Measurements from ENCODE around the gene LITAF.
"Not testable (repeated sequence)": the region's sequence is repeated elsewhere in the genome, so short reads cannot be mapped to it uniquely, and the experiment has no call there.

The LITAF gene

GRCh38 chr16:11597235-11598095 lies 10.7 kb upstream of the LITAF start:
- peak; percentile 16 for DNase-seq

DNA sequence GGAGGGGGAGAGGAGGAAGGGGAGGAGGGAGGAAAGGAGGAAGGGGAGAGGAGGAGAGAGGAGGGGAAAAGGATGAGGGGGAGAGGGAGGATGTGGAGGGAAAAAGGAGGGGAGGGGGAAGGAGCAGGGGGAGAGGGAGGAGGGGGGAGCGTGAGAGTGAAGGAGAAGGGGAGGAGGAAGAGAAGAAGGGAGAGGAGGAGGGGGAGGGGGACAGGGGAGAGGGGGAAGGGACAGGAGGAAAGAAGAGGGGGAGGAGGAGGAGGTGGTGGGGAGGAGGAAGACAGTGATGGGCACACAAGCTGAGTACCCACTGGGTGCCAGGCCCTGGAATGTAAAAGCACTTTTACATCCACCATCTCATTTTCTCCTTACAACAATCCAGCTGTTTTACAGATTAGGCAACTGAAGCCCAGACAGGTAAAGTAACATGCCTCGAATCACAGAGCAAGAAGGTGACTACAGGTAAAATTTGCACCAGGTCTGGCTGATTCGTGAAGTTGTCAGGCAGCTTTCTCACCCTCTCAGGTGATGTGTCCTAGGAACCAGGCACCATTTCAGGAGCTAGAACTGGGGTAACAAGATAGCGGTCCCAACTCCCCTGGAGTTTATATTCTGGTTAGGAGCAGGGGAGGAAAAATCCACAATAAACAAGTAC lies 10.0 kb upstream of the LITAF start:
- no peak for DNase-seq

DNA sequence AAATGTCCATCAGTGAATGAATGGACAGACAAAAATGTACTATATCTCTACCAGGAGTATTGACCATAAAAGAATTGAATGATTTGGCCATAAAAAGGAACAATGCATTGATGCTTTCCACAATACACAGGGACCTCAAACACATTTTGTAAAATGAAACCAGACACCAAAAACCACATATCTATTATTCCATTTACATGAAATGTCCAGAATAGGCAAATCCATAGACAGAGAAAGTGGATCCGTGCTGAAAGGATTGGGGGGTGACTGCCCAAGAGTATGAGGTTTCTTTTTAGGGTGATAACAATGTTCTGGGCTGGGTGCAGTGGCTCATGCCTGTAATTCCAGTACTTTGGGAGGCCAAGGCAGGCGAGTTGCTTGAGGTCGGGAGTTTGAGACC lies 6.9 kb upstream of the LITAF start:
- no peak for DNase-seq

GRCh38 chr16:11593076-11593475 lies 6.4 kb upstream of the LITAF start:
- not testable (repeated sequence) for DNase-seq

DNA sequence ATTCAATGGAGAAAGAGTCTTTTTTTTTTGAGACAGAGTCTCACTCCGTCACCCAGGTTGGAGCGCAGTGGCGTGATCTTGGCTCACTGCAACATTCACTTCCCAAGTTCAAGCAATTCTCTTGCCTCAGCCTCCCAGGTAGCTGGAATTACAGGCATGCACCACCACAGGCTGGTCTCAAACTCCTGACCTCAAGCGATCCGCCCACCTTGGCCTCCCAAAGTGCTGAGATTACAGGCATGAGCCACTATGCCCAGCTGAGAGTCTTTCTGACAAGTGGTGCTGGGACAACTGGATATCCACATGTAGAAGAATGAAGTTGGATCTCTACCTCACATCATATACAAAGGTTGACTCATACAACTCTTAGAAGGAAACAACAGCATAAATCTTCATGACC lies 4.9 kb upstream of the LITAF start:
- not testable (repeated sequence) for DNase-seq

- no peak for DNase-seq
Observed at GRCh38 chr16:11589198-11589550, 2.5 kb upstream of the LITAF start.

DNA sequence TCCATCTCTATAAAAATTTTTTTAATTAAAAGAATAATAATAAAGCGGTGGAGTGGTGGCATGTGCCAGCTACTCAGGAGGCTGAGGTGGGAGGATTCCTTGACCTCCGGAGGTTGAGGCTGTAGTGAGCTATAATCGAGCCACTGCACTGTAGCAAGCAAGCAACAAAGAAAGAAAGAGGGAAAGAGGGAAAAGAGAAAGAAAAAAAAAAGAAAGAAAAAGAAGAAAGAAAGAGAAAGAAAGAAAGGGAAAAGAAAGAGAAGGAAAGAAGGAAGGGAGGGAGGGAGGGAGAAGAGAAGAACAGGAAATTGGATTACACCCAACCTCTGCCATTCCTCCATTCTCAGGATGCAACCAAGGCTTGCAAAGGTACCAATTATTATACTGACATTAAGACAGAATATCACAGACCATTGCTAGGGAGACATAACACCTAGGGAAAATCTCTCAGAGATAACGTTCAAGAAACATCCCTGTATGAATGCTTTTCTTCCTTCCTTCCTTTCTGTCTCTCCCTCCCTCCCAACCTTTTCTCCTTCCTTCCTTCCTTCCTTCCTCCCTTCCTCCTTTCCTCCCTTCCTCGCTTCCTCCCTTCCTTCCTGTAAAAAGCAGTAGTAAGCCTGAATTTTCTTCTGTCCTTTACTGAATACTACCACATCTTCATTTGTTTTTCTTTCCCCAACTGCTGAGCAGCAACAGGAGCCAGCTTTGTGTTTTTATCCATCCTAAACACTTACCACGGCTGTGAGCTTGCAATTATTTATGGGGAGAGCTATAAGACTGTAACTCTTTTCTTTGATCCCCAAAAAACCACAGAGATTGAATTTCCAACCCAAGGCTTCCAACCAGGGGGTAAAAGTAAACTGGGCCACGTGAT lies 1.8 kb upstream of the LITAF start:
- no peak for DNase-seq

DNA sequence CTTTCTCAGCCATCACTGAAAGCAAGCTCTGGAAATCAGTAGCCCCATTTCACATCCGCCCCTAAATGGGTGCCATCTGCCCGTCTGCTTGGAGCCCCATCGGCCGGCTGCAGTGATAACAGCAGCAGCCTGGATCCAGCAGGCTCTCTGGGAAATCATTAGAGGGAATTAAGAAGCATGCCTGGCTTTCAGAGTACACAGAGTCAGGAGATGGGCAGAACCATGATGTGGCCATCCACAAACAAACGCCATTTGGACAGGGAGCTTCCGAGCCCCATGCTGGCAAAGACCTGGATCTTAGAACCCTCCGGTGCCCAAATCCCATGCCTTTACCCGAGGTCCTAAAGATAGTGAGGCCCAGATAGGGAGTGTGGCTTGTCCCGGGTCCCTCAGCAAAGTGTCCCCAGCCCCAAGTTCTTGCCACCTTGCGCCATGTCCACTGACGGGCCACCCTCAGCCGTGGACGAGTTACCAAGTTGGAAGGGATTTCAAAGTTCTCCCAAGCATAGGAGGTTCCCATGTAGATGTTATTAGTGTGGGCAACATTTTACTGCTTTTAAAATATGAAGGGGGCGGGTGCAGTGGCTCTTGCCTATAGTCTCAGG lies 1.0 kb upstream of the LITAF start:
- DNase-seq = no peak

GRCh38 chr16:11586378-11586855 lies 302 bp downstream of the LITAF start:
- no peak for DNase-seq

DNA sequence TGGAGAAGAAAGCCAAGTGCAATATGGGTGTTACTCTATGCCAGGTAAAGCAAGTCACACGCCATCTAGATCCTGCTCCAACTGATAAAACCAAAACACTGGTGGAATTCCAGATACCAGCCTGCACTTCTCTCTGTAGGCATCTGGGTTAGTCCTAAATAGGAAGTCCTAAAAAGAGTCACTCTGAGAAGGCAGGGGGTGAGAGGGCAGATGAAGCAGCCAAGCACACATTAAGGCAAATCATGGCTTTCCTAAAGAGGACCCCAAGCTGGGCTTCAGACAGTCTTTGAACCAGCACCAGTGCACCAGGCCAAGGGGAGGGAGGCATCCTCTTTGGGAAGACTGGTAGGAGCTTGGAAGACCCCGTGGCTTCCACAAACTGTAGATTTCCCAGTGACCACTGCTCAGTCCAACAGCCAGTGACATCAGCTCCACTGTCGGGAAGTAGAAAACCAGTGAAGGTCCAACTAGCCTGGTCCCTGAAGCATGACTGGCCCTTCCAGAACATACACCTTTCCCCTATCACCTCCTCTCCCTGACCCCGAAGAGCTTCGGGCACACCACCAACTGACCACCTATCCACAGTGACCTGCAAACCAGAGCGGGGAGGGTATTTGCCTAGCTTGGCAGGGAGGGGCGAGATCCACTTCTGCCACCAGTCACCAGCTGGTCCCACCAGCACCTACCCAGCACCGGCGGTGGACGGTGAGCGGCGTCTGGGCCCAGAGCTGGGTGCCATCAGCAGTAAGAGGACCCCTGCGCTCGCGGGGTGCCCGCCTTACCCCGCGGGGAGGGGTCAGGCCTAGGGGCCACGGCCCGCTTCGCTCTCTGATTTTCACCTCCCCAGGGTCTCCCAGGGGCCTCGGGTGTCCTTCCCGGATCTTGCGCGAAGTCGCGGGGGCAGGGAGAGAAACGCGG lies 1.0 kb downstream of the LITAF start:
- DNase-seq = no peak

DNA sequence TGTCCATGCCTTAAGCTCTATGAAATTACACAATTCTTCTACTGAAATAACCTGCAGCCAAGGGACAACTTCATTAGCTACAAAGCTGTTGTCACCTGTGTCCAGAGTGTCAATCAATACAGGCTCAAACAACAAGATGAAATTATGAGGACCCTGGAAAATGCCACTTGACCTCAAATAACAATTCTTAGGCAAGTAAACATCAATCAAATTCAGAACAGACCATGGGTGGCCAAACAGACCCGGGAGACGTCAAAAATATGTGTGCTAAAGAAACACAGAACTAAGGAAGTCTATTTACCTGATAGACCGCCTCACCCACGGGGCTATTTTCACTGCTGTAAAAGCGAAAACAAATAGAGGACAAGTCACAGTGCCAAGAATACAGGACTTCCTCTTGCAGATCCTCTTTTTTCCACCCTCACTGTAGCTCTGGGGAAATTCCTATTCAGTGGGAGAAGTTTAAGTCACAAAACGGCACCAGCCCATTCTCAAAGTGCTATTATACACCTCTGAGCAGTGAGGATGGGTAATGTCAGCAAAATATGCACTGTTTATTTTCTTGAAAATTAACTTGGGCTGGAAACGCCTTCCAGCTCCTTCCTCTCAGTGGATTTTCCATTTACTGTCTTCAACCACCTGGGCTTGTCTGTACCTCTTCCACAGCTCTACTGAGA lies 2.7 kb downstream of the LITAF start:
- no peak for DNase-seq

- no peak for DNase-seq
Observed at GRCh38 chr16:11583166-11583565, 3.6 kb downstream of the LITAF start.

DNA sequence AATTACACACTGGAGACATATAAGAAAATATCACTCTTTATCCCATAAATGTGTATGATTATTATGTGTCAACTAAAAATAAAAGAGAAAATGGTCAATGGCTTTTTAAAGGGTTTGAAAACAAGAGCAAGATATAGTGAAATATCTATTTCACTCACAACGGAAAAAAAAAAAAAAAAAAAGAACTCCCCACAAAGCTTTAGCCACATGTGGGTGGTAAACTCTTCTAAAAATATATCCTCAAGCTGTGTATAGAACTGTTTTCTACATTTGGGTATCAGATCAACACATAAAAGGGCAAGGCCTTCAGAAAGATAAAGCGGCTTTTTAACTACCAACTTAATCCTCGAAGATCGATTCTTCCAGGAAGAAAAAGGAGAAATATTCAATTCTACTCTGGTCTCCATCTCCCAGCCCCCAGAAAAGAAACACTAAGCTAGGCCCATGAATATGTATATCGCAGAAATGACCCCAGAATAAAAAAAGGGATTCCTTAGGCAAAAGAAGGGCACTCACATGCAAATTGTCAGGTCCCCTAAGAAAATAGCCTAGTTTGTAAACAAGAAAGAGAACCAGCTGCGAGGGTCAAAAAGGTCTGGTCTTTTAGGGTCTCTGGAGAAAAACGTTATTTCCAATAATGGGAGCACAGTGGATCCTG lies 4.4 kb downstream of the LITAF start:
- DNase-seq = no peak

GRCh38 chr16:11581678-11582077 lies 5.0 kb downstream of the LITAF start:
- DNase-seq = no peak

DNA sequence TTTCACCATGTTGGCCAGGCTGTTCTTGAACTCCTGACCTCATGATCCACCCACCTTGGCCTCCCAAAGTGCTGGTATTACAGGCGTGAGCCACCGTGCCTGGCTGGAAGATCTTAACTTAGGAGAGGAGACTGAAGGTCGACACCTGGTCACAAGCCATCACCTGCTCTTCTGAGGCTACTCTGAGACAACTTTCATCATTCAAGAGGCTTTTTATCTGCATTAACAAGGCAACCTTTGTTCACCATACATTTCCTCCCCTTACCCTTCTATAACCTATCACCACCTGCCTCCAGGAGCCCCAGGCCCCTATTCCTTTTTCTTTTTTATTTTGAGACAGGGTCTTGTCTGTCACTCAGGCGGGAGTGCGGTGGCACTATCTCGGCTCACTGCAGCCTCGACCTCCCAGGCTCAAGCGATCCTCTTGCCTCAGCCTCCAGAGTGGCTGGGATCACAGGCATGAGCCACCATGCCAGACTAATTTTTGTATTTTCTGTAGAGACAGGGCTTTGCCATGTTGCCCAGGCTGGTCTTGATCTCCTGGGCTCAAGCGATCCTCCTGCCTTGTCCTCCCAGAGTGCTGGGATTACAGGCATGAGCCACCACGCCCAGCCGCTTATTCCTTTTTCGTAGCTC lies 6.2 kb downstream of the LITAF start:
- no peak for DNase-seq

DNA sequence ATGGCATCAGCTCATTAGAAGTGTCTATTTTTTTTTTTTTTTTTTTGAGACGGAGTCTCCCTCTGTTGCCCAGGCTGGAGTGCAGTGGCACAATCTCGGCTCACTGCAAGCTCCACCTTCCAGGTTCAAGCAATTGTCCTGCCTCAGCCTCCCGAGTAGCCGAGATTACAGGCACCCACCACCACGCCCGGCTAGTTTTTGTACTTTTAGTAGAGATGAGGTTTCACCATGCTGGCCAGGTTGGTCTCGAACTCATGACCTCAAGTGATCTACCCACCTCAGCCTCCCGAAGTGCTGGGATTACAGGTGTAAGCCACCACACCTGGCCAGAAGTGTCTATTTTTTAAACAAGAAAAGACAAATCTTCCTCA lies 9.4 kb downstream of the LITAF start:
- DNase-seq = not testable (repeated sequence)

GRCh38 chr16:11576427-11577289 lies 10.1 kb downstream of the LITAF start:
- no peak for DNase-seq

DNA sequence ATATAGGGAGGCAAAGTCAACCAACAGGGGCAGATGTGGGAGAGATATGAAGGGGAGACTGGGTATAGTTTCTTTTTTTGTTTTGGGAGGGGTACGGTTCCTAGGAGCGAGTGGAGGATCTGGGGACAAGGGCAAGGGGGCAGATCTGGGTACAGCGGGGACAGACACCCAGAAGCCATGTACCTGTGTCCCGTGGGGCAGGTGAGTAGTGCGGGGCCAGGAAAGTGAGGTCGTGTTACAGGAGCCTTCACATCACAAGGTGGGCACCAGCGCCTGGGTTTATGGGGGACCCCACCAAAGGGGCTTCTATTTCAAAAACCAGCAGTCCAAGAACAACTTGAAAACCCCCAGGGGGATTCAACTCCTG lies 11.5 kb downstream of the LITAF start:
- DNase-seq = no peak

- DNase-seq = no peak
Observed at GRCh38 chr16:11572301-11572995, 14.3 kb downstream of the LITAF start.

All from DMS153 (cell line).